Esophagus muscularis mucosa (tissue), 4 donors: ENCODE results near the gene ASB14. TPM values are rescaled to one million over a fixed set of nuclear protein-coding genes. Genes with fewer than 3 reads are reported as not detected.

Experiments
- DNase-seq: peaks from one replicate; pipeline ENCODE4 v3.0.0-alpha.2; 2017; ENCODE audit errors: extremely low spot score
- H3K27ac ChIP-seq, 4 donors: fragments of 200-600 bp; sonication (generic); replicated peaks in 1 of 4; 1 replicate in 3 of 4; 2 replicates in 1 of 4; pipeline ENCODE4 v1.5.1; 2016 to 2019; ENCODE audit warnings: mild to moderate bottlenecking in 1 of 4
- H3K27me3 ChIP-seq, 4 donors: fragments of 200-600 bp; sonication (generic); one replicate each; pipeline versions ENCODE4 v1.5.1 to v1.6.0; 2016 to 2019
- H3K36me3 ChIP-seq, 4 donors: fragments of 200-600 bp; sonication (generic); one replicate each; pipeline ENCODE4 v1.5.1; 2016 to 2019
- H3K4me1 ChIP-seq, 4 donors: fragments of 200-600 bp; sonication (generic); one replicate each; pipeline ENCODE4 v1.5.1; 2016 to 2019
- H3K4me3 ChIP-seq, 4 donors: fragments of 200-600 bp; sonication (generic); 1 replicate in 2 of 4; 2 replicates in 2 of 4; pipeline ENCODE4 v1.5.1; 2016 to 2019; ENCODE audit warnings: mild to moderate bottlenecking in 4 of 4, moderate library complexity in 1 of 4
- H3K9me3 ChIP-seq, 4 donors: fragments of 200-600 bp; sonication (generic); 1 replicate in 3 of 4; 2 replicates in 1 of 4; pipeline ENCODE4 v1.5.1; 2016 to 2019
- EP300 ChIP-seq: sonication (generic); formaldehyde crosslinking; IDR thresholded peaks from one replicate; pipeline ENCODE4 v1.6.1; 2017; ENCODE audit warnings: antibody characterized with exemption
- POLR2A ChIP-seq: fragments of 450-650 bp; IDR thresholded peaks from one replicate; pipeline ENCODE4 v1.6.1; 2017; ENCODE audit warnings: antibody characterized with exemption, moderate library complexity, mild to moderate bottlenecking, low read depth
- POLR2AphosphoS5 ChIP-seq, 2 donors: sonication (generic); formaldehyde crosslinking; IDR thresholded peaks; one replicate each; pipeline ENCODE4 v1.6.1; 2017; ENCODE audit warnings: antibody characterized with exemption in 2 of 2
- WGBS: methylation state at CpG from one replicate; pipeline ENCODE4 v1.1.5; 2018; 5-methylcytosine and 5-hydroxymethylcytosine counted together
- intact Hi-C: fragments of 100-400 bp; cut with DNase I; formaldehyde crosslinking; loops from one replicate; pipeline ENCODE4 v1.15.1; 2023
- total RNA-seq, 4 donors: library from RNA; depleted of rRNA; stranded (reverse); fragments of >200 nt; gene quantifications; one replicate each; pipeline versions ENCODE4 v1.1.0 to v1.2.1, GENCODE V29; 2016
- TF ChIP-seq, protein P1 (sequence below), 3 experiments: fragments of 200-600 bp in 2 of 3; fragments of 450-650 bp in 1 of 3; sonication (generic) in 2 of 3; IDR thresholded peaks; one replicate each; pipeline ENCODE4 v1.5.1; 2017 to 2019; ENCODE audit warnings: antibody characterized with exemption in 3 of 3, mild to moderate bottlenecking in 2 of 3, moderate library complexity in 1 of 3

ASB14 gene
- total RNA-seq, 4 donors from 2014 or later: not detected

DNA sequence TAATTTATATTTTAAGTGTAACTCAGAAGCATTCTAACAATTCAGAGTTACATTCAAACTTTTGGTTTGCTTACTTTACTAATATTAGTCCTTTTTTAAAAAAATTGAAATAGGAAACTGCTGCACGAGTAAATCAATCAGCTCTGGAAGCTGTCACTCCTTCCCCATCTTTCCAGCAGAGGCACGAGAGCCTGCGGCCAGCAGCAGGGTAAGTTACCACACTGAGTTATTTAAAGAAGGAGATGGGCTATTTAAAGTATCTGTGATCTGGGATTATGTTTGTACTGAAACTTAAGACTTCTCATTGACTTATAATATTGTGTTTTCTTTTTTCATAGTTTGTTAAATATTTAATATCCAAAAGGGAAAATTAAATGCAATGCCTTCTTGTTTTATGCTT is 35.6 kb downstream of the ASB14 start:
- peaks cover 44 to 80% (median 60%) of the 10 kb centered on the region in 4 donors for H3K36me3 ChIP-seq
- no peak for DNase-seq
- no peaks in the 10 kb centered on the region for H3K27me3 ChIP-seq
- no peak overlapping the region for H3K4me3 ChIP-seq
- WGBS: 80% methylated on average over 3 of the region's 3 CpGs
- H3K27ac ChIP-seq: no peak overlapping the region
- intact Hi-C loops: no loop called here
- TF ChIP-seq, protein P1, sequence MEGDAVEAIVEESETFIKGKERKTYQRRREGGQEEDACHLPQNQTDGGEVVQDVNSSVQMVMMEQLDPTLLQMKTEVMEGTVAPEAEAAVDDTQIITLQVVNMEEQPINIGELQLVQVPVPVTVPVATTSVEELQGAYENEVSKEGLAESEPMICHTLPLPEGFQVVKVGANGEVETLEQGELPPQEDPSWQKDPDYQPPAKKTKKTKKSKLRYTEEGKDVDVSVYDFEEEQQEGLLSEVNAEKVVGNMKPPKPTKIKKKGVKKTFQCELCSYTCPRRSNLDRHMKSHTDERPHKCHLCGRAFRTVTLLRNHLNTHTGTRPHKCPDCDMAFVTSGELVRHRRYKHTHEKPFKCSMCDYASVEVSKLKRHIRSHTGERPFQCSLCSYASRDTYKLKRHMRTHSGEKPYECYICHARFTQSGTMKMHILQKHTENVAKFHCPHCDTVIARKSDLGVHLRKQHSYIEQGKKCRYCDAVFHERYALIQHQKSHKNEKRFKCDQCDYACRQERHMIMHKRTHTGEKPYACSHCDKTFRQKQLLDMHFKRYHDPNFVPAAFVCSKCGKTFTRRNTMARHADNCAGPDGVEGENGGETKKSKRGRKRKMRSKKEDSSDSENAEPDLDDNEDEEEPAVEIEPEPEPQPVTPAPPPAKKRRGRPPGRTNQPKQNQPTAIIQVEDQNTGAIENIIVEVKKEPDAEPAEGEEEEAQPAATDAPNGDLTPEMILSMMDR (IDR thresholded peaks at IDR 0.05): no peak
- no peak for TF ChIP-seq POLR2AphosphoS5 (IDR thresholded peaks at IDR 0.05)
- TF ChIP-seq EP300: no peak
- no peak for TF ChIP-seq POLR2A
- no peaks in the 10 kb centered on the region for H3K4me1 ChIP-seq
- H3K9me3 ChIP-seq: no peaks in the 10 kb centered on the region

- WGBS: 77% methylated on average over 1 of the region's 1 CpG
- H3K27me3 ChIP-seq: no peaks in the 10 kb centered on the region
- H3K36me3 ChIP-seq: peaks cover 12 to 72% (median 36%) of the 10 kb centered on the region in 4 donors
- H3K27ac ChIP-seq: no peak overlapping the region
- H3K4me3 ChIP-seq: no peak overlapping the region
- H3K9me3 ChIP-seq: no peaks in the 10 kb centered on the region
- no peak for TF ChIP-seq POLR2A
- TF ChIP-seq, protein P1 (IDR thresholded peaks at IDR 0.05): no peak
- no peak for TF ChIP-seq POLR2AphosphoS5 (IDR thresholded peaks at IDR 0.05)
- TF ChIP-seq EP300: no peak
- H3K4me1 ChIP-seq: no peaks in the 10 kb centered on the region
- intact Hi-C loops: no loop called here
- DNase-seq: no peak
These were observed 40.1 kb downstream of the ASB14 start for GRCh38 chr3:57252404-57252803.

DNA sequence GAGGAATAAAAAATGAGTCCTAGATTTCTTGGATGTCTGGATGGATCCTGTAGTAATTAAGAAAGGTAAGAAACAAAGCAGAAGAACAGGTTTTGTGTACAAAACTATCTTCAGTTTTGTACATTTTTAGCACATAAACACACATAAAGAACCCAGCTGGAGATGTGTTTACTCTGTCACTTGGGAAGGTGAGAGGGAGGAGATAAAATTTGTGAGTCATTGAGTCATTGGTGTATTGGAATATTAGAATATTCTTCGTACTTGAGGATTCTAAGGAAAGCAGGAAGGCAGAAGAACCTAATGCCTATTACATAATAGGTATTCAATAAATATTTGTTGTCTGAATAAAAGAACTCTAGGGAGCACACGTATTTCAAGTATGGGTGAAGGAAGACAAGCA is 47.5 kb downstream of the ASB14 start:
- Histone ChIP-seq H3K9me3 (no peaks in the 10 kb centered on the region), H3K4me3 (no peak overlapping the region), H3K36me3 (peaks cover 22 to 96% (median 69%) of the 10 kb centered on the region in 4 donors), H3K27me3 (no peaks in the 10 kb centered on the region), H3K27ac (no peak overlapping the region), H3K4me1 (no peaks in the 10 kb centered on the region)
- no peak for DNase-seq
- intact Hi-C loops: no loop called here
- TF ChIP-seq, protein P1 (IDR thresholded peaks at IDR 0.05): no peak
- TF ChIP-seq POLR2A: no peak
- TF ChIP-seq POLR2AphosphoS5 (IDR thresholded peaks at IDR 0.05): no peak
- TF ChIP-seq EP300: no peak
- 86% methylated on average over 2 of the region's 2 CpGs for WGBS

DNA sequence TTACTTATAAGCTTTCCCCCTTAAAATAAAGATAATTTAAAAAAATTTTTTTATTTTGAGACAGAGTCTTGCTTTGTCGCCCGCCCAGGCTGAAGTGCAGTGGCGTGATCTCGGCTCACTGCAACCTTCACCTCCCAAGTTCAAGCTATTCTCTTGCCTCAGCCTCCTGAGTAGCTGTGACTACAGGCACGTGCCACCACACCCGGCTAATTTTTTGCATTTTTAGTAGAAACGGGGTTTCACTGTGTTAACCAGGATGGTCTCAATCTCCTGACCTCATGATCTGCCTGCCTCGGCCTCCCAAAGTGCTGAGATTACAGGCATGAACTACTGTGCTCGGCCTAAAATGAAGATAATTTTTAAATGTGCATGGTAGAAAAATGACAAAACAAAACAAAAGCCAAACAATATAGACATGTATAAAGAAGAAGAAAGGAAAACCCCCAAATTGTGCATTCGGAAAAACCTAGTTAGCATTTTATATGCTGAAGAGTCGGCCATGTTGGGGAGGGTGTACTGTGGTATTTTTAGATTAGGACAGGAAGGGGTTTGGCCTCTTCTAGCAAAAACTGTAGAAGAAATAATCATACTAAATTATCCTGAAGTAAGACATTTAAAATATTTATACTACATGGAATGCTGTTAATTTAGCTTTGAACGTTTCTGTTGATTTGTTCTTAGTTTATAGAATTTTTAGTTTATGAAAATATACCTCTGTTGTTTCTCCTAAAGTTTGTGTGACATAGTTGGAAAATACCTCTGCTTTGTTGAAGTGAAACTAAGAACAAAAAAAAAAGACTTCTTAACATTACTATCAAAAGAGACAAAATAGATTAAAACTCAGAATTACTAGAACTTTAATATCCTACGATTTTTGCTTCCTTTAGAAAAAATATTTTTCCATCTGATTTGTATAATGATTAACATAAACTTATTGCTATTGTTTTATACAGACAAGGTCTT is 57.6 kb downstream of the ASB14 start:
- no peak overlapping the region for H3K27ac ChIP-seq
- TF ChIP-seq, protein P1 (IDR thresholded peaks at IDR 0.05): no peak
- TF ChIP-seq EP300 (no peak), POLR2A (no peak), POLR2AphosphoS5 (IDR thresholded peaks at IDR 0.05) (no peak)
- intact Hi-C loops: no loop called here
- no peaks in the 10 kb centered on the region for H3K9me3 ChIP-seq
- no peaks in the 10 kb centered on the region for H3K27me3 ChIP-seq
- no peak overlapping the region for H3K4me3 ChIP-seq
- WGBS: 85% methylated on average over 13 of the region's 13 CpGs
- peaks cover 10 to 27% (median 19%) of the 10 kb centered on the region in 4 donors for H3K36me3 ChIP-seq
- peaks cover 10 to 30% (median 20%) of the 10 kb centered on the region in 4 donors for H3K4me1 ChIP-seq
- no peak for DNase-seq
